ENCODE data around the gene OR6B1. TPM values are rescaled to one million over a fixed set of nuclear protein-coding genes. Genes with fewer than 3 reads are reported as not detected.

The OR6B1 gene
- not detected for polyA plus RNA-seq (ENCODE audit: low read depth in 6 of 6)

GRCh38 chr7:144000020-144000419 lies at the start of gene OR6B1:
OR6B1 (plus strand) TSS chr7:144000320; CDS start chr7:144003997, 3,677 bp downstream.
- no peaks in the 10 kb centered on the region for H3K4me1 Mint-ChIP-seq
- no peak within 1 kb of the TSS for H3K27ac Mint-ChIP-seq
- DNase-seq (no peak), ATAC-seq (ENCODE audit: low read depth in 2 of 2) (no peak)
- H3K9me3 Mint-ChIP-seq = peaks cover 0 to 2% (median 0%) of the 10 kb centered on the region in 7 donors
- peaks cover 6 to 15% (median 8%) of the 10 kb centered on the region in 3 donors for H3K27me3 Mint-ChIP-seq
- no peaks in the 10 kb centered on the region for H3K36me3 Mint-ChIP-seq
- H3K4me3 Mint-ChIP-seq = no peak within 1 kb of the TSS

- Mint-ChIP-seq H3K4me1 (no peaks in the 10 kb centered on the region), H3K9me3 (peaks cover 0 to 4% (median 0%) of the 10 kb centered on the region in 7 donors), H3K27me3 (peaks cover 13 to 37% (median 31%) of the 10 kb centered on the region in 3 donors), H3K27ac (no peak overlapping the region), H3K4me3 (no peak overlapping the region), H3K36me3 (peaks cover 0 to 8% of the 10 kb centered on the region in 2 donors)
- ATAC-seq (ENCODE audit: low read depth in 2 of 2) (no peak), DNase-seq (no peak)
Measured at GRCh38 chr7:143953421-143953820, 46.7 kb upstream of the OR6B1 start.

GRCh38 chr7:143954135-143954534 lies 46.0 kb upstream of the OR6B1 start:
- peaks cover 7 to 30% (median 24%) of the 10 kb centered on the region in 3 donors for H3K27me3 Mint-ChIP-seq
- no peak overlapping the region for H3K4me3 Mint-ChIP-seq
- H3K27ac Mint-ChIP-seq = no peak overlapping the region
- peaks cover 0 to 5% of the 10 kb centered on the region in 2 donors for H3K36me3 Mint-ChIP-seq
- ATAC-seq (ENCODE audit: low read depth in 2 of 2) (no peak), DNase-seq (no peak)
- peaks cover 0 to 3% (median 0%) of the 10 kb centered on the region in 7 donors for H3K9me3 Mint-ChIP-seq
- no peaks in the 10 kb centered on the region for H3K4me1 Mint-ChIP-seq

DNA sequence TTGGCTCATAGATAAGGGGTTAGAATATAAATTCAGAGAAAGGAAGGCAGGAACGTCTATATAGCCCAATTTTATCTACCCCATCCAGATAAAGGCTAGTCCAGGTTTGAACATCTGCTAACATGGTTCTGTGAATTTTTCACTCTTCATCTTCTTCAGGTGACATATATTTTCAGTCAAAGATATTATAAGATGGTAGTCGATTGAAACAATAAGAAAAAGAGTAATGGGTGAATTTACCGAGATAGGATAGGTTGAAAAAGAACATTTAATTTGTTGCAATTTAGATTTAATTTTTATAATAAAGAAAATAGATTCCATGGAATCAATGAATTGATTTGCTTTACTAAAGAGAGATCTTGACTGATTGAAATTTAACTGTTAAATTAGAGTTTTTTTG lies 45.6 kb upstream of the OR6B1 start, which contains the start of gene OR2F1:
Gene OR2F1, plus strand, starts transcription at position 301 of the 400 bp plus-strand sequence. CDS start 5,127 bp downstream, outside the sequence.
- Mint-ChIP-seq H3K4me3 (no peak within 1 kb of the TSS), H3K36me3 (peaks cover 0 to under 1% of the 10 kb centered on the region in 2 donors), H3K4me1 (no peaks in the 10 kb centered on the region), H3K27ac (no peak within 1 kb of the TSS), H3K27me3 (peaks cover 5 to 26% (median 19%) of the 10 kb centered on the region in 3 donors), H3K9me3 (peaks cover 0 to 2% (median 0%) of the 10 kb centered on the region in 7 donors)
- ATAC-seq (ENCODE audit: low read depth in 2 of 2) = no peak
- no peak for DNase-seq

GRCh38 chr7:143958781-143959180 lies 41.3 kb upstream of the OR6B1 start:
- peaks cover 5 to 24% (median 23%) of the 10 kb centered on the region in 3 donors for H3K27me3 Mint-ChIP-seq
- H3K4me3 Mint-ChIP-seq = no peak overlapping the region
- H3K4me1 Mint-ChIP-seq = no peaks in the 10 kb centered on the region
- no peaks in the 10 kb centered on the region for H3K9me3 Mint-ChIP-seq
- H3K36me3 Mint-ChIP-seq = no peaks in the 10 kb centered on the region
- DNase-seq = no peak
- ATAC-seq (ENCODE audit: low read depth in 2 of 2) = no peak
- no peak overlapping the region for H3K27ac Mint-ChIP-seq

DNA sequence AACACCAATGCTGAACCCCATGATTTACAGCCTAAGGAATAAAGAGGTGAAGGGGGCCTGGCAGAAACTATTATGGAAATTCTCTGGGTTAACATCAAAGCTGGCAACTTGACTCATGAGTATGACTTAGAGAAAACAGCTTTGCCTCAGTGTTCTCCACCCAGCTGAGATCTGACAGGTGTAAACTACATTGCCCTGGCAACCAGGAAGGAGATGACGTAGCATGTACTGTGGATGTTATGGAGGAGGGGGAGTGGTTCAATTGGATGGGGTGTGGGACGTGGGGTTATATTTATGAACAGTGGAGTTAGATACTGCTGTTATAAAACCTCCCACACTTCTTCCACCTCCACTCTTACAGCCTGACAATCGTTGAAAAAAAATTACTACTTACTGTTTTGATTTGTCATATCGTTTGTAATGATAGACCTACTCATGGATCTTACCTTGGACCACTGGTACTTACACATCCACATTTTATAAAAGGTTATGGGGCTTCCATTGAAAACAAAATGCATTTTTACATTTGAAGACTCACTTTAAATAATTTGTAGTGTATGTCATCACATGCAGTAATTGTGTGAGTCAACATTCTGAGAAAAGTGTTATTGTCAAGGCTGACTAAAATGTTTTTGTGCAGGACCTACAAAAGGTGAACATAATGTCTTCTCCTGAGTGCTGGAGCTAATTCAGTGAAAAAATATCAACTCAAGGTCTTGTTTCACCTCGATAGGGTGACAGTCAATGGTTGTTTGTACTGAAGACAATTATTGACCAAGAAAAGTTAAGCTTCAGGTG lies 39.1 kb upstream of the OR6B1 start:
- Mint-ChIP-seq H3K27me3 (peaks cover 8 to 24% (median 23%) of the 10 kb centered on the region in 3 donors), H3K36me3 (no peaks in the 10 kb centered on the region), H3K4me1 (no peaks in the 10 kb centered on the region), H3K9me3 (no peaks in the 10 kb centered on the region), H3K27ac (no peak overlapping the region), H3K4me3 (no peak overlapping the region)
- DNase-seq = no peak
- ATAC-seq (ENCODE audit: low read depth in 2 of 2) = no peak

GRCh38 chr7:143965280-143965679 lies 34.8 kb upstream of the OR6B1 start:
- H3K27me3 Mint-ChIP-seq = peaks cover 2 to 18% (median 8%) of the 10 kb centered on the region in 3 donors
- H3K4me1 Mint-ChIP-seq = no peaks in the 10 kb centered on the region
- no peak overlapping the region for H3K4me3 Mint-ChIP-seq
- H3K27ac Mint-ChIP-seq = peak overlapping the region in 1 of 6 donors; percentile 7
- DNase-seq = no peak
- peaks cover 0 to 9% (median 0%) of the 10 kb centered on the region in 7 donors for H3K9me3 Mint-ChIP-seq
- H3K36me3 Mint-ChIP-seq = no peaks in the 10 kb centered on the region
- ATAC-seq (ENCODE audit: low read depth in 2 of 2) = no peak

DNA sequence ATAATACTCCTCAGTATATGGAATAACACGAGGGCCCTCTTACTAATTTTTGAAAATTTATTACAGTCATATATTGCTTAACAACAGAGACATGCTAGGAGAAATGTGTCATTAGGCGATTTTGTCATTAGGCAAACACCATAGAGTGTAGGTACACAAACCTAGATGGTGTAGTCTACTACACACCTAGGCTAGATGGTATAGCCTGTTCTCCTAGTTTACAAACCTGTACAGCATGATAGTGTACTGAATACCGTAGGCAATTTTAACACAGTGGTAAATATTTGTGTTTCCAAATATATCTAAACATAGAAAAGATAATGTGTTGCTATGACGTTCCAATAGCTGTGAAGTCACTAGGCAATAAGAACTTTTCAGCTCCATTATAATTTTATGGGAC lies 32.7 kb upstream of the OR6B1 start:
- Mint-ChIP-seq H3K9me3 (peaks cover 0 to 14% (median 2%) of the 10 kb centered on the region in 7 donors), H3K4me1 (no peaks in the 10 kb centered on the region), H3K4me3 (no peak overlapping the region), H3K36me3 (no peaks in the 10 kb centered on the region), H3K27ac (no peak overlapping the region), H3K27me3 (peaks cover 7 to 15% (median 8%) of the 10 kb centered on the region in 3 donors)
- ATAC-seq (ENCODE audit: low read depth in 2 of 2) (no peak), DNase-seq (no peak)

- peak overlapping the region in 1 of 6 donors; percentile 45 for H3K27ac Mint-ChIP-seq
- no peaks in the 10 kb centered on the region for H3K36me3 Mint-ChIP-seq
- DNase-seq (no peak), ATAC-seq (ENCODE audit: low read depth in 2 of 2) (no peak)
- no peak overlapping the region for H3K4me3 Mint-ChIP-seq
- peaks cover under 1 to 7% (median 5%) of the 10 kb centered on the region in 3 donors for H3K27me3 Mint-ChIP-seq
- no peaks in the 10 kb centered on the region for H3K4me1 Mint-ChIP-seq
- peaks cover 0 to 6% (median 0%) of the 10 kb centered on the region in 7 donors for H3K9me3 Mint-ChIP-seq
Measured at GRCh38 chr7:143973870-143974416, 26.2 kb upstream of the OR6B1 start.

DNA sequence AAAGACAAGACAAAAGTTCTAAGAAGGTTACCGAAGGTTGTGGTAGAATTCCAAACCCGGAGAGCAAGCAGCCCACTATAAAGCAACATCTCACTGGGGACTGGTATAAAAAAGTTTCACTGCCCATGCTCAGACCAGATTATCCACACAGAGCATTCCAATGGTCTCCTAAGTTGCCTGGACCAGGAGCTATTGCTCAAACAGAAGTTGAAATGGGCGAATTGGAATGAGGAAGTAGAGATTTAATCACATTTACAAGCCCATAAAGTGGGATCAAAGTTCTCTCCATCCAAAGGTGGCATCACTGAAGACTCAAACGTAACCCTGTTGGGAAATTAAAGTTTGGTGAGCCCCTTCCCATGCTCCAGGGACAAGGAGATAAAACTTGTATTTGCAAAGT lies 25.7 kb upstream of the OR6B1 start:
- ATAC-seq (ENCODE audit: low read depth in 2 of 2) = no peak
- Mint-ChIP-seq H3K36me3 (no peaks in the 10 kb centered on the region), H3K27me3 (peaks cover 0 to 7% (median 4%) of the 10 kb centered on the region in 3 donors)

DNA sequence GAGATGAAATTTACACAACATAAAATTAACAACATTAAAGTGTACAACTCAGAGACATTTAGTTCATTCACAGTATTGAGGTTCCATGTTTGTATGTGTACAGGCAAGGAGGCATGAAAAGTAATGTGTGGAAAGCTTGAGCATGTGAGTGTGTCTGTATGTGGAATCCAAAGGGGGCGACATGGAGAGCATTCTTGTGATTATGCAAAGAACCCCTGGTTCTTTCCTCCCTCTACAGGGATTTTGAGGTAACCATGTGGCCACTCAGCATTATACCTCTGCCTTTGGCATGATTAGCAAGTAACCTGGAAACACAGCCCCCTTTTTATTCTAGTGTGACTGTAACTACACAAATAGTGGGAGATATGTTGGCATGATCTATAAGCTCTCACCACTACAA lies 24.5 kb upstream of the OR6B1 start:
- no peak overlapping the region for H3K4me3 Mint-ChIP-seq
- peaks cover 0 to 6% (median 0%) of the 10 kb centered on the region in 7 donors for H3K9me3 Mint-ChIP-seq

More for the DNA sequence above, 25.7 kb upstream of the OR6B1 start:
- Mint-ChIP-seq H3K4me1 (no peaks in the 10 kb centered on the region), H3K9me3 (peaks cover 0 to 6% (median 0%) of the 10 kb centered on the region in 7 donors), H3K4me3 (no peak overlapping the region), H3K27ac (no peak overlapping the region)
- DNase-seq = no peak

DNA sequence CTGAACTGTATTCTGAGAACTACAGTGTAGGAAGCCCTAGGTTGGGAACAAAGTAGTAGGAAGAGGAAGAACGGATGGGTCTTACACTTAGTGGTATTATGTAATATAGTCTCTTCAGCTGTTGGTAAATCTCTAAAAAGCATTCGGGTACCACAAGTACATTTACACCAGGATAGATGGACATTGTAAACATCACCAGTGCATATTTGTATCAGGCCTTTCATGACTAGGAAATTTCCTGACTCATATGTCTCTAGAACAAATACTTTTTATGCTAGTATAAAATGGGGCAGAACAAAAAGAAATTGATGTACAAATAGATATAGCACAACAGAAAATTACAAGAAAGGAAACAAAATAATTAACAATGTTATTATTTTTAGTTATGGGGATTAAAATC lies 21.5 kb upstream of the OR6B1 start:
- Mint-ChIP-seq H3K4me3 (no peak overlapping the region), H3K36me3 (no peaks in the 10 kb centered on the region), H3K27ac (no peak overlapping the region), H3K9me3 (peaks cover 0 to 10% (median 0%) of the 10 kb centered on the region in 7 donors), H3K27me3 (no peaks in the 10 kb centered on the region), H3K4me1 (no peaks in the 10 kb centered on the region)
- DNase-seq = no peak
- no peak for ATAC-seq (ENCODE audit: low read depth in 2 of 2)

More for the DNA sequence above, 24.5 kb upstream of the OR6B1 start:
- ATAC-seq (ENCODE audit: low read depth in 2 of 2) (no peak), DNase-seq (no peak)
- H3K27me3 Mint-ChIP-seq = peaks cover 0 to 7% (median 0%) of the 10 kb centered on the region in 3 donors
- no peaks in the 10 kb centered on the region for H3K4me1 Mint-ChIP-seq
- H3K27ac Mint-ChIP-seq = no peak overlapping the region
- H3K36me3 Mint-ChIP-seq = no peaks in the 10 kb centered on the region

DNA sequence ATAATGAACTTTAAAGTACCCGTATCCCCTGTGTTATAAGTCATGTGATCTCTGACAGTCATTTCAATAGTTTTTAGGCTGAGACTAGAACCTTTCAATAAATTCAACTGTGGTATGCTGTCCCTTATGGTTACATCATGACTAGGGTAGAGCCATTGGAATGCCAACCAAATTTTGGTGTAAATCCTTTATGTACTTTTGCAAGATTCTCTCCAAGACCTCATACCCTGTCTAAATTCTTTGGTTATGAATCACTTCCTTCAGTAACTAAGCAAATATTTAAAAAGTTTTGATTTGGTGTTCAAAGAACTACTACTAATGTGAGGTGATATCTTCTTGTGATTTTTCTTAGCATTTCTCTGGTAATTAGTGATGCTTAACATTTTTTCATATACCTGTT lies 20.8 kb upstream of the OR6B1 start:
- DNase-seq = no peak
- ATAC-seq (ENCODE audit: low read depth in 2 of 2) = no peak
- Mint-ChIP-seq H3K4me3 (no peak overlapping the region), H3K36me3 (no peaks in the 10 kb centered on the region), H3K4me1 (no peaks in the 10 kb centered on the region), H3K9me3 (peaks cover 0 to 10% (median 0%) of the 10 kb centered on the region in 7 donors), H3K27me3 (no peaks in the 10 kb centered on the region), H3K27ac (no peak overlapping the region)

- H3K27me3 Mint-ChIP-seq = no peaks in the 10 kb centered on the region
- no peak overlapping the region for H3K4me3 Mint-ChIP-seq
- H3K27ac Mint-ChIP-seq = no peak overlapping the region
- DNase-seq = no peak
- peaks cover 0 to 10% (median 0%) of the 10 kb centered on the region in 7 donors for H3K9me3 Mint-ChIP-seq
- H3K36me3 Mint-ChIP-seq = no peaks in the 10 kb centered on the region
- ATAC-seq (ENCODE audit: low read depth in 2 of 2) = no peak
- H3K4me1 Mint-ChIP-seq = no peaks in the 10 kb centered on the region
Measured at GRCh38 chr7:143979998-143980397, 20.1 kb upstream of the OR6B1 start.
